ENCODE results near the gene ATF4.
A peak's percentile ranks its signal among the peaks of the same experiment; 100 is the strongest.
"Not testable (repeated sequence)": the region's sequence is repeated elsewhere in the genome, so short reads cannot be mapped to it uniquely, and the experiment has no call there.

ATF4 gene

GRCh38 chr22:39490135-39490798 lies 30.1 kb upstream of the ATF4 start:
- peak; percentile 81 for DNase-seq

GRCh38 chr22:39490966-39491680 lies 29.2 kb upstream of the ATF4 start:
- DNase-seq, result no peak

- DNase-seq, result no peak
Measured at GRCh38 chr22:39491696-39492095, 28.7 kb upstream of the ATF4 start.

- DNase-seq, result no peak
Measured at GRCh38 chr22:39492186-39492585, 28.2 kb upstream of the ATF4 start.

- no peak for DNase-seq
Measured at GRCh38 chr22:39493759-39494158, 26.6 kb upstream of the ATF4 start.

- DNase-seq, result no peak
Measured at GRCh38 chr22:39494471-39495120, 25.8 kb upstream of the ATF4 start.

- DNase-seq, result peak; percentile 69
Measured at GRCh38 chr22:39496131-39496838, 24.1 kb upstream of the ATF4 start.

- DNase-seq, result no peak
Measured at GRCh38 chr22:39497429-39497828, 22.9 kb upstream of the ATF4 start.

GRCh38 chr22:39498368-39498767 lies 22.0 kb upstream of the ATF4 start:
- DNase-seq, result no peak

- no peak for DNase-seq
Measured at GRCh38 chr22:39498802-39499201, 21.6 kb upstream of the ATF4 start.

GRCh38 chr22:39500101-39500500 lies 20.3 kb upstream of the ATF4 start:
- no peak for DNase-seq

- no peak for DNase-seq
Measured at GRCh38 chr22:39501644-39502108, 18.7 kb upstream of the ATF4 start.

GRCh38 chr22:39502109-39502788 lies 18.1 kb upstream of the ATF4 start, which contains the start of gene MIEF1:
TSS of gene MIEF1 (plus strand) at chr22:39502290. CDS start at chr22:39511295, 9,005 bp downstream.
- DNase-seq, result peak; percentile 91

- no peak for DNase-seq
Measured at GRCh38 chr22:39502789-39503409, 17.5 kb upstream of the ATF4 start.

- DNase-seq, result no peak
Measured at GRCh38 chr22:39503630-39504029, 16.7 kb upstream of the ATF4 start.

- no peak for DNase-seq
Measured at GRCh38 chr22:39504071-39504470, 16.3 kb upstream of the ATF4 start.

- DNase-seq, result not testable (repeated sequence)
Measured at GRCh38 chr22:39507021-39507420, 13.3 kb upstream of the ATF4 start.

- DNase-seq, result no peak
Measured at GRCh38 chr22:39508393-39508792, 12.0 kb upstream of the ATF4 start.

- no peak for DNase-seq
Measured at GRCh38 chr22:39510529-39511149, 9.7 kb upstream of the ATF4 start.

- DNase-seq, result no peak
Measured at GRCh38 chr22:39511226-39511625, 9.1 kb upstream of the ATF4 start.

- DNase-seq, result no peak
Measured at GRCh38 chr22:39512026-39512425, 8.3 kb upstream of the ATF4 start.

- DNase-seq, result no peak
Measured at GRCh38 chr22:39513791-39514190, 6.6 kb upstream of the ATF4 start.
